Measurements from ENCODE around the gene ALPL.

DNA sequence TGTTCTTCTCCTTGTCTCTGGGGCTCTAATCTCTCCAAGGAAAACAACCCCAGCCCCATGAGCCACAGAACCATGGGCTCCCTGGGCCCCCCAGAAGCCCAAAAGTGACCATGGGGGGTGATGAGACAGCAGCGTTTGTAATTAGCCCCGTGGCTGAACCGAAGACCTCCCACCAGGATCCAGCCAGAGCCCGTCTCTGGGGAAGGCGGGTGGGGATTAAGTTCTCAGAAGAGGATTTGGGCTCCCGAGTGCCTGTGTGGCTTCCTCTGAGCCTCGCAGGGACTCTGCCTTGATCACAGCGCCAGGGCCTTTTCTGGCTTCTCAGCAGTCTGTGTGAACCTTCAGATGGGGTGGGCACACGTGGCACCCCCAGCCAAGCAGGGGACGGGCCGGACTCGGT lies 77.0 kb downstream of the ALPL start:
- TF ChIP-seq ZNF282 (CRISPR knock-in tag; IDR thresholded peaks at IDR 0.05), result no peak
- TF ChIP-seq CHD4 (IDR thresholded peaks at IDR 0.05; ENCODE audit: insufficient read depth, insufficient replicate concordance, low read depth, low read length, poor library complexity, severe bottlenecking), result no peak
- no peak for TF ChIP-seq PHF8 (IDR thresholded peaks at IDR 0.05; ENCODE audit: borderline replicate concordance, low read length)
- no peak for TF ChIP-seq CTCF (IDR thresholded peaks at IDR 0.05 in 2 of 3, conservative IDR thresholded peaks at IDR 0.05 in 1 of 3; ENCODE audit: insufficient read depth in 2 of 3, low read depth in 1 of 3, low read length in 3 of 3)
- no peak for TF ChIP-seq RBFOX2 (IDR thresholded peaks at IDR 0.05; ENCODE audit: low read depth, low read length)
- TF ChIP-seq BHLHE40 (IDR thresholded peaks at IDR 0.05; ENCODE audit: low read length), result no peak
- no peak for TF ChIP-seq USF2 (CRISPR knock-in tag; IDR thresholded peaks at IDR 0.05)
- no peak for TF ChIP-seq NR3C1 (CRISPR knock-in tag; IDR thresholded peaks at IDR 0.05)
- TF ChIP-seq ZFP1 (CRISPR knock-in tag; IDR thresholded peaks at IDR 0.05), result no peak
- no peak for TF ChIP-seq ZNF561 (CRISPR knock-in tag; conservative IDR thresholded peaks at IDR 0.05)
- no peak for TF ChIP-seq ATF7 (IDR thresholded peaks at IDR 0.05)
- no peak for TF ChIP-seq TRIM28 (IDR thresholded peaks at IDR 0.05)
- TF ChIP-seq TEAD4 (IDR thresholded peaks at IDR 0.05; ENCODE audit: low read length), result no peak
- TF ChIP-seq TEAD4 (CRISPR knock-in tag; IDR thresholded peaks at IDR 0.05; ENCODE audit: borderline replicate concordance), result no peak
- no peak for TF ChIP-seq ZNF384 (IDR thresholded peaks at IDR 0.05; ENCODE audit: low read depth, low read length)
